SH-SY5Y (cell line): ENCODE results near the gene IL1RAPL2.

Experiments used
- GATA2 ChIP-seq: IDR thresholded peaks from 2 replicates; pipeline ENCODE4 v1.6.1; 2011; ENCODE audit warnings: mild to moderate bottlenecking, low read depth, low read length
- GATA3 ChIP-seq: IDR thresholded peaks from 2 replicates; pipeline ENCODE4 v1.6.1; 2011; ENCODE audit warnings: low read depth, mild to moderate bottlenecking, low read length, moderate library complexity

IL1RAPL2 gene

GRCh38 chrX:105752338-105752956 lies 1186.4 kb downstream of the IL1RAPL2 start:
- TF ChIP-seq GATA2 = no peak
- TF ChIP-seq GATA3 = no peak

- TF ChIP-seq GATA3 = no peak
- TF ChIP-seq GATA2 = no peak
These were observed 1187.4 kb downstream of the IL1RAPL2 start for GRCh38 chrX:105753411-105753810.

DNA sequence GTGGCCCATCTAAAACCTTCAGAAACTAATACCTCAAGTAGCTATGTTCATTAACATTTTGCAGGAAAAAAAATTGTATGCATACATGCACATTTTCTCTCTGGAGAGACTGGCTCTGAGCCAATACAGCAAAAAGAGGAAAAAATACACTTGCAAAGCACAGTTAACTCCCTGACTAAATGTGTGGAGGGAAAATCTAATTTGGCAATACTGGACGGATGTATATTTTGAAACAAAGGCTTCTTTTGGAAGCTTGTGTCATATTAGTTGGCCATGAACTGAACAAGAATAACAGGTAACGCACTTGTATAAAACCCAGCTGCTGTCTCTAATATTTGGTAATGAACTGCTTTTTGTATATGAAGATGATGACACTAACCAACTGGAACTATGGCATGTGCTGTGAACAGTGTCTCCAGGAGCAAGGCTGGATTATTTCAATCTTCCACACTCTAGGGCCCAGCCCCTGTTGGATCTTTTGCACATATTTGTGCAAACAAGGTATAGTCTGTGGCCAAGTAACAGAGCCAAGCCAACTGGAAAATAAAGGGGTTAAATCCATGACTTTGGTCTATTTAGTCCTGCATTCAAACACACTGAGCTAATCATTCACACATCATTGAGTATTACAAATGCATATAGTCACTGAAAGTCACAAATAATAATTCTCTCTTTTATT lies 1188.4 kb downstream of the IL1RAPL2 start:
- TF ChIP-seq GATA3 = no peak

DNA sequence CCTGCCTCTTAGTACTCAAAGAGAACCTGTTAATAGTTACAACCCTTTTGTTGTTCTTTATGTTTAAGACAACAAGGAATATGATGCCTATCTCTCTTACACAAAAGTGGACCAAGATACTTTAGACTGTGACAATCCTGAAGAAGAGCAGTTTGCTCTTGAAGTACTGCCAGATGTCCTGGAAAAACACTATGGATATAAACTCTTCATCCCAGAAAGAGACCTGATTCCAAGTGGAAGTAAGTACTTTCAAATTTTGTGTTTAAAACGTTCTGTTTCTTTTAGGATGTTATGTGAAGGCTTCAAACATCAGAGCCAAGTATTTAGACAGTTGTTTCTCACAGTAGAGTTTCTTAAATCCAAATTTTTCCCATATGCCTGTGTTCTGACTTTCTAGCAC lies 1189.1 kb downstream of the IL1RAPL2 start:
- TF ChIP-seq GATA2 (no peak), GATA3 (no peak)

- TF ChIP-seq GATA3 = no peak
- peak; percentile 54; the same call in 1 of the 2 replicates for TF ChIP-seq GATA2
These were observed 1192.8 kb downstream of the IL1RAPL2 start for GRCh38 chrX:105758754-105759153.

GRCh38 chrX:105759598-105759997 lies 1193.6 kb downstream of the IL1RAPL2 start:
- TF ChIP-seq GATA3 = no peak
- TF ChIP-seq GATA2 = no peak

DNA sequence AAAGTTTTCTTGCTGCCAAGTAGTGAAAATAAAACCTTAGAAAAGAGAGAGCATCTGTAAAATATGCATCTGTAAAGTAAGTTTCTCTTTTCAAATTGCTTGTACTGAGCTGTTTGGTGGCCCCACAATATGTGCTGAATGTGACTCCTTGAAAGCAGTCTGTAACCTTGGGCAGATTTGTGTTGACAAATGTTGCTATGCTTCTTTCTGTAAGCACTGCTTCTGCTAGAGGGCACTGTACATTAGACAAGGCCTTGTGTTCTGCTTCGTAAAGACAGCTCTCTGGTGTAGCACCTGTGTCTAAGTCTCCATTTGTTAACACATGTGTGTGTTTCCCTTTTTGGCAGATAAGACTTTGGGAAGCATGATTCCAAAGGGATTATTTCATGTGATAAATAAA lies 1199.7 kb downstream of the IL1RAPL2 start:
- TF ChIP-seq GATA3 (no peak), GATA2 (no peak)

DNA sequence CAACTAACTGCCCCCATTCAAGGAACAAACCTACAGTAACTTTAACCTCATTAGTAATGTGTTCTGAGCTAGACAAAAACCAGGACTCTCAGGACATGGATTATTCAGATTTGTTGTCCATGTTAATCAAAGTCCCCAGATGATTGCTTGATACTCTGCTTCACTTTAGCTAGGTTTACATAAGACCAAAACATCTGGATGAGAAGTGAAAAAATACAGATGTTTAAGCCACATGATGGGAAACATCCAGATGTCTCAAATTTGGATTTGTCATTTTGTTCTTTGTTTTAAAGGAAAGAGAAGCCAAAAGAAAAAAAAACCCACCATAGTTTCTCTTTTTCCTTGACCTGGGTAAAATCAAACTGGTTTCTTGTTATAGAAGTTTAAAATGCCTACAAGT lies 1207.8 kb downstream of the IL1RAPL2 start:
- TF ChIP-seq GATA3 (no peak), GATA2 (no peak)

DNA sequence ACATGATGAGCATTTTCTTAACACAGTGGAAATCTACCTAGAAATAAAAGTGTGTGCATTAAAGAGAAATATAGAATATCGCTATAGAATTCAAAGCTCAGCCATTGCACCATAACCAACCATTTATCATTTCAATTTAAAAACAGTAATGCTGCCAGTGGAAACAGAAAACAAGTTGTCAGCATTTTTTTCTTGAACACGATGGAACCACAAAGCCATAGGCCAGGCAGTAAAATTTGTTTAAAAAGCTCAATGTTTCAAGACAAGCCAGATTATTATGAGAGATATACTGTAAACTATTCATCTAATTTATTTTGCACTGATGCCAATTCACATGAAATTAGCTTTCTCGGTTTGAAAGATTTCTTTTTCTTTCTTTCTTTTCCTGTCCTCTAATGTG lies 1209.7 kb downstream of the IL1RAPL2 start:
- no peak for TF ChIP-seq GATA2
- no peak for TF ChIP-seq GATA3

GRCh38 chrX:105781804-105782203 lies 1215.8 kb downstream of the IL1RAPL2 start:
- no peak for TF ChIP-seq GATA3
- no peak for TF ChIP-seq GATA2

- no peak for TF ChIP-seq GATA2
- TF ChIP-seq GATA3 = no peak
These were observed 1237.9 kb downstream of the IL1RAPL2 start for GRCh38 chrX:105803891-105804290.

DNA sequence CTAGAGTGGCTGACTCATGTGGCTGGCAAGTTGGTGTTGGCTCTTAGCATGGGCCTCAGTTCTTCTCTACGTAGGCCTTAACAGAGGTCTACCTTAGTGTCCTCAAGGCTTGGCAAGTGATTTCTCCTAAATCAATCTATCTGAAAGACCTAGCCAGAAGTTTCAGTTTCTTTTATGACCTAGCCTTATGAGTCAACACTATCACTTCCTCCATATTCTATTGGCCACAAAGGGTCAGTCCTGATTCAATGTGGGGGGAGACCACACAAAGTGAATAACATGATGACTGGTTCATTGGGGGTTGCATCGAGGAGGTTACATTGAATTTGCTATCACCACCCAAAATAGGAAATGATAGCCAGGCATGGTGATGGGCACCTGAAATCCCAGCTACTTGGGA lies 1250.5 kb downstream of the IL1RAPL2 start:
- TF ChIP-seq GATA3 (no peak), GATA2 (no peak)
